Effector memory CD4-positive, alpha-beta T cell (primary cell): ENCODE data around the gene HTRA1.

Experiments
- DNase-seq, 3 donors: peaks; one replicate each; pipeline ENCODE4 v3.0.0-alpha.2; 2020
- H3K27ac ChIP-seq: 2 replicates; pipeline ENCODE4 v1.7.0; 2013; ENCODE audit warnings: mild to moderate bottlenecking, low read length, moderate library complexity; ENCODE audit not compliant: insufficient read depth, poor library complexity, severe bottlenecking
- H3K27me3 ChIP-seq: replicated peaks from 2 replicates; pipeline ENCODE4 v1.7.0; 2013; ENCODE audit warnings: mild to moderate bottlenecking, low read length; ENCODE audit not compliant: insufficient read depth, control insufficient read depth, poor library complexity, severe bottlenecking
- H3K36me3 ChIP-seq: 2 replicates; pipeline ENCODE4 v1.7.0; 2013; ENCODE audit warnings: mild to moderate bottlenecking, low read length, moderate library complexity; ENCODE audit not compliant: control insufficient read depth, insufficient read depth
- H3K4me1 ChIP-seq: 2 replicates; pipeline ENCODE4 v1.7.0; 2013; ENCODE audit warnings: low read length, mild to moderate bottlenecking; ENCODE audit not compliant: control insufficient read depth, insufficient read depth, poor library complexity, severe bottlenecking
- H3K4me3 ChIP-seq: 2 replicates; pipeline ENCODE4 v1.7.0; 2013; ENCODE audit warnings: low read length, low read depth, mild to moderate bottlenecking; ENCODE audit not compliant: insufficient read depth, poor library complexity, severe bottlenecking
- H3K9me3 ChIP-seq: 2 replicates; pipeline ENCODE4 v1.7.0; 2013; ENCODE audit warnings: mild to moderate bottlenecking, low read length, moderate library complexity; ENCODE audit not compliant: control insufficient read depth

The HTRA1 gene

DNA sequence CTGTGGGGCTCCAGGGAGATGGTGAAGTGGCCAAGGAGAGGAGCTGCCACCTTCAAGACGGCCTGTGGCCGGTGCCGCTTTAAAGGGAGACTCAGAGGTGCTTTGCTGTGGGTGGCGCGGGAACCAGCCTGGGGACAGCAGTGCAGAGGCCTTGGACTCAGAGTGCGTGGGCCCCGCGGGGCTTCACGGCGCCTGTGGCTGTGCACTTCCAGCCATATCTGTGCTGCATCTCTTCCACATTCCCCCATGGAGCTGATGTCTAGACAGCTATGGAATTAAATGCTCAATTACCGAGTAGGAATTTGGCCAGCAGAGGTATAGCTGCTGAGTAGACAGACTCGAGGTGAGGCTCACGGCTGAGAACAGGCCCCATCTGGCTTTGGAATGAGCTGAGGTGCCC is 41.7 kb downstream of the HTRA1 start:
- no peak for DNase-seq
- no peaks in the 10 kb centered on the region for H3K4me1 ChIP-seq

GRCh38 chr10:122503886-122504609 is 42.7 kb downstream of the HTRA1 start:
- no peak overlapping the region for H3K4me3 ChIP-seq
- H3K36me3 ChIP-seq: no peaks in the 10 kb centered on the region
- no peaks in the 10 kb centered on the region for H3K4me1 ChIP-seq
- no peak for DNase-seq
- H3K27me3 ChIP-seq: no peaks in the 10 kb centered on the region
- no peak overlapping the region for H3K27ac ChIP-seq
- H3K9me3 ChIP-seq: no peaks in the 10 kb centered on the region

More for the DNA sequence above, 41.7 kb downstream of the HTRA1 start:
- H3K9me3 ChIP-seq: no peaks in the 10 kb centered on the region
- H3K36me3 ChIP-seq: no peaks in the 10 kb centered on the region
- no peak overlapping the region for H3K4me3 ChIP-seq
- no peak overlapping the region for H3K27ac ChIP-seq
- no peaks in the 10 kb centered on the region for H3K27me3 ChIP-seq

GRCh38 chr10:122504610-122504950 is 43.2 kb downstream of the HTRA1 start:
- H3K36me3 ChIP-seq: no peaks in the 10 kb centered on the region
- no peaks in the 10 kb centered on the region for H3K9me3 ChIP-seq
- no peak overlapping the region for H3K4me3 ChIP-seq
- H3K4me1 ChIP-seq: no peaks in the 10 kb centered on the region
- H3K27ac ChIP-seq: no peak overlapping the region
- H3K27me3 ChIP-seq: no peaks in the 10 kb centered on the region
- no peak for DNase-seq

DNA sequence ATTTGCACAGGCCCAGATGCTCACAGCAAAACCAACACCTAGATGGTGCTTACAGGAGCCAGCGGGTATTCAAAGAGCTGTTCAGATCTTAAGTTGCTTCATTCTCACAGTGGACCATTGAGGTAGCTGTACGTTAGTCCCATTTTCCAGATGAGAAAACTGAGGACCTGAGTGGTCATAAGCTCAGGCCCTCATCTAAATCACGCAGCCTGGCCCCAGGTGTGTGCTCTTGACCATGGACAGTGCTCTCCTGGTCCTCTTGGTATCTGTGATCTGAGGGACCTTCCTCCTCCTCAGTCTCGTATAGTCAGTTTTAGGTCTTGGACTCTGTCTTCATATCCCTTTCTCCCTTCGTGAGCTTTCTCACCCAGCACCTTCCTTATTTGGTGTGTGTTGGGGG is 43.7 kb downstream of the HTRA1 start:
- Histone ChIP-seq H3K9me3 (no peaks in the 10 kb centered on the region), H3K27ac (no peak overlapping the region)

DNA sequence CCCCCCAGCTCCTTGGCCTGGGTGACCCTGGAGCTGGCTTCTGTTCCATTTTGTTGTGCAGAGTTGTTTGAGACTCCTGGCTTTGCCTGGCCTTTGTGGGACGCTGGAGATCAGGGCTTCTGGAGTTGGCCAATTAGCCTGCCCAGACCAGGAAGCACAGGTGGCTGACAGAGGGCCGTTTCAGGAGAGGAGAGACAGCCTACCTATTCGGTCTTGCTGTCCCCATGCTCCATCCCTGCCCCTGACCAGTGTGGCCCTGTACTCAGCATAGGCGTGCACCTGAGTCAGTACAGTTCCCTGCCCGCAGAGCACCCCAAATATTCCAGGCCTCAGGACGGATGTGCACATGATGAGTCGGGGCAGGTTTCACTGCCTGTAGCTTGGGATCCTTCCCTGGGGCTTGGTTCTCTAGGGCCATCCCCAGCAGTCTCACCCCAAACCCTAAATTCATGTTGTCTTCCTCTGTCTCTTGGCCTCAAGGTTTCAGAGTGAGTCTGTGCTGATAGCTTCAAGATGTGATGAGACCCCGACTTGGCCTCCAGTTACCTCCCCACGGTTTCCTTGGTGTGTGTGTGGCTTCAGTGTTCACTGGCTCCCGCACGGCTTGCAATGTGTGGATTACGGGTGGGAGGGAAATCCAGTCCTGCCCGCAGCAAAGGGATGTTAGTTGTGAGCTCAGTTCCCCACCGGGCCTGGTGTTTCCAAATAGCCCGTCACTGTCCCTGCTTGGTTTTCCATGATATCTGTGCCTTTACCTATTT is 44.7 kb downstream of the HTRA1 start:
- no peaks in the 10 kb centered on the region for H3K9me3 ChIP-seq
- no peaks in the 10 kb centered on the region for H3K4me1 ChIP-seq
- no peak overlapping the region for H3K4me3 ChIP-seq
- DNase-seq: no peak
- no peak overlapping the region for H3K27ac ChIP-seq
- no peaks in the 10 kb centered on the region for H3K36me3 ChIP-seq
- no peaks in the 10 kb centered on the region for H3K27me3 ChIP-seq

More for the DNA sequence above, 43.7 kb downstream of the HTRA1 start:
- DNase-seq: no peak
- Histone ChIP-seq H3K4me3 (no peak overlapping the region), H3K27me3 (no peaks in the 10 kb centered on the region), H3K36me3 (no peaks in the 10 kb centered on the region), H3K4me1 (no peaks in the 10 kb centered on the region)

DNA sequence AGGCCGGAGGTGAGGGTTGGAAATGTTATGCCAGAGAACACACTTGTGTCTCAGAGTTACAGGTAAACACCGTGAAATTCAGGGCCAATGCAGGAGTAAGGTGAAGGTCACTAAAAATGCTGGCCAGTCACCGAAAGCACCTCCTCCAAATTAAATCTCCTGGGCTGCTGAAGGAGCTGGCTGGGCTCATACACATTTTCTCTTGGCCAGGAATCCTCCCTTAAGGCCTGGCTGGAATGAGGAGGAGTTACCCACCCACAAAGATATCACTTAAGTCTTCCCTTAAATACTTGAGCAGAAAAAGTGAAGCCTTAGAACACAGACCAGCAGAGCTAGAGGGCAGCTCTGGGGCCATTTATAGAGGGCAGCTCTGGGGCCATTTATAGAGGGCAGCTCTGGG is 46.3 kb downstream of the HTRA1 start:
- Histone ChIP-seq H3K4me3 (no peak overlapping the region), H3K36me3 (no peaks in the 10 kb centered on the region), H3K9me3 (no peaks in the 10 kb centered on the region), H3K4me1 (no peaks in the 10 kb centered on the region), H3K27me3 (no peaks in the 10 kb centered on the region), H3K27ac (no peak overlapping the region)
- no peak for DNase-seq

DNA sequence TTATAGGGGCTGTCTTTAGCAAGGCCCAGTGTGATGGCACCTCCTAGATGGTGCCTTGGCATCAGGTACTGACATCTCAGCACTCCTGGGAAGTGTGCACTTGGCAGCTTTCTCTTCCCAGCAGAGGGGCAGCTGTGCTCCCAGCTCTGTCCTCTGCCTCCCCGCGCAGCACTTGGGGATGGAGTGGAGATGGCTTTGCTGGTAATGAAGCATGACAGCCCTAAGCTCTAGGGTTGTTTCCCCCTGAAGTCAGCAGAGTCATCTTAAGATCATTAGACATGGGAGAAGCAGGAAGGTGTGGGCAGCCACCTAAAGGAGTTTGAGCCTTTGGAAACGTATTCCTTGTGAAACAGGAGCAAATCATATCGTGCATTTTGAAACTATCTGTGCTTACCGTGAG is 46.7 kb downstream of the HTRA1 start:
- Histone ChIP-seq H3K36me3 (no peaks in the 10 kb centered on the region), H3K27ac (no peak overlapping the region)

DNA sequence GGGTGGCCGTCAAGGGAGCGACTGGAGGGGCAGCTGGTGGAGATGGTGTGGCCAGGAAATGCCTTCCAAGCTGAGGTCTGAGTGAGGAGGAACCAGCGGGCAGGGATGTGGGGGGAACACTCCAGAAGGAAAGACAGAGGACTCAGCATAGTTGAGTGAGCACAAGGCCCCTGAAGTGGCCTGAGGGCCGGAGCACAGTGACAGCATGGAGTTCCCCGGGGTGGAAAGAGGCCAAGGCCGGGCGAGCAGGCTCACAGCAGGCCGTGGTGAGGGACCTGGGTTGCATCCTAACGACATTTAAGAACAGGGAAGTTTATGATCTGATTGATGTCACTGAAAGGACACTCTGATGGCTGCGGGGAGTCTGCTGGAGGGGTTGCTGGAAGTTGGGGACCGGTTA is 48.0 kb downstream of the HTRA1 start:
- DNase-seq: no peak
- Histone ChIP-seq H3K27ac (no peak overlapping the region), H3K36me3 (no peaks in the 10 kb centered on the region), H3K4me3 (no peak overlapping the region), H3K9me3 (no peaks in the 10 kb centered on the region), H3K27me3 (no peaks in the 10 kb centered on the region), H3K4me1 (peaks cover 4% of the 10 kb centered on the region)

More for the DNA sequence above, 46.7 kb downstream of the HTRA1 start:
- no peaks in the 10 kb centered on the region for H3K27me3 ChIP-seq
- no peak for DNase-seq
- H3K9me3 ChIP-seq: no peaks in the 10 kb centered on the region
- no peak overlapping the region for H3K4me3 ChIP-seq
- H3K4me1 ChIP-seq: peaks cover 2% of the 10 kb centered on the region

DNA sequence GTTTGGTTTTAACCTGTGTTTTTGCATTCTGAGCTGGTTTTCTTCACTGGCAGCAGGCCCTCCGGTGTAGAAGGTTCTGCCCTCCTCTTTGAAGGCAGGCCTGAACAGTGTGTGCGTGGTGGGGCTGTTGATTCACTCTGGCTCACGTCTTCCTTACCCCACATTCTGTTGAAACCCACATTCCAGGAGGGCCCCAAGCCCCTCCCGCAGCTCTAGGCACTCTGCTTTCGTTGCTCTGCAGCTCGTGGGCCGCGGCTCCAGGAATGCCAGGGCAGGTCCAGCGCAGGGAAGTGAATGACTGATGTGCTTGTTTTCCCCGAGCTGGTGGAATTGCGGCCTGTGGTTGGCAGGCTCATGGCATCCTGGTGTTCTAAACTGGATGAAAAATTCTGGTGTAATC is 49.0 kb downstream of the HTRA1 start:
- H3K36me3 ChIP-seq: no peaks in the 10 kb centered on the region
- no peak overlapping the region for H3K4me3 ChIP-seq
- DNase-seq: no peak
- H3K27me3 ChIP-seq: no peaks in the 10 kb centered on the region
- H3K9me3 ChIP-seq: no peaks in the 10 kb centered on the region
- H3K4me1 ChIP-seq: peaks cover 10% of the 10 kb centered on the region
- no peak overlapping the region for H3K27ac ChIP-seq

DNA sequence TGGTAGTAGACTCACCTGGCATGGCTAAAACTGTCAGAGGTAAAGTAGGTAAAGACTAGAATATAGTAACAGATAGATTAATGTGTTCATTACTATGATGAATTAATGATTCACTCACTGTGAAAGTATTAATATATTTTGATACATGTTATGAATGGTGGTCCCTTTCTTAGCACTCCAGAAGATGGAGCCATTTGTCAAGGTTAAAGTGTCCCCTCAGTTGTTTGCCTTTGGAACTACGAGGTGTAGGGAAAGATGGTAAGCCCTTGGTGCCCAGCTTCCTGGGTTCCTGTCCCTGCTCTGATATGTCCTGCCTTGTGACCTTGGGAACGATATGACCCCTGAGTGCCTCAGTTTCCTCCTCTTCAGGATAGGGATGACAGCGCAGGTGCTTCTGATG is 49.4 kb downstream of the HTRA1 start:
- no peaks in the 10 kb centered on the region for H3K36me3 ChIP-seq
- H3K9me3 ChIP-seq: no peaks in the 10 kb centered on the region
- no peak for DNase-seq
- no peak overlapping the region for H3K4me3 ChIP-seq
- H3K4me1 ChIP-seq: peaks cover 13% of the 10 kb centered on the region
- no peaks in the 10 kb centered on the region for H3K27me3 ChIP-seq
- H3K27ac ChIP-seq: no peak overlapping the region
